Endothelial cell of umbilical vein (primary cell): ENCODE data around the gene SARS1. TPM values are rescaled to one million over a fixed set of nuclear protein-coding genes. Genes with fewer than 3 reads are reported as not detected.

Source experiments
- BruUV-seq: library from RNA; stranded (reverse); fragments of 400-500 nt; replicated peaks from 2 replicates; lab custom pipeline; 2021; lab: Mats Ljungman, UMichigan
- CTCF ChIA-PET: fragments of 300-600, 350-600 bp; sonication (Branson Sonifier 250); formaldehyde crosslinking; loops from one replicate; lab custom pipeline; 2021; ENCODE audit warnings: antibody characterized with exemption, inconsistent platforms; lab: Charles Lee
- POLR2A ChIA-PET: fragments of 300-600, 350-600 bp; sonication (Branson Sonifier 250); formaldehyde crosslinking; loops from one replicate; lab custom pipeline; 2021; ENCODE audit warnings: antibody characterized with exemption, inconsistent platforms; lab: Charles Lee
- DNase-seq: peaks from one replicate; pipeline ENCODE4 v3.0.0-alpha.2; 2011; ENCODE audit warnings: low read depth, low spot score
- FAIRE-seq: peaks from 2 replicates; lab custom pipeline; 2011; peaks lifted over from hg19 to GRCh38; lab: Jason Lieb, UNC
- H2AFZ ChIP-seq: 2 replicates; pipeline ENCODE4 v1.6.0; 2012; ENCODE audit warnings: low read depth, low read length, control low read depth, inconsistent platforms
- H3K27ac ChIP-seq: 2 replicates; pipeline ENCODE4 v1.5.1; 2011; ENCODE audit warnings: low read depth, mild to moderate bottlenecking, control low read depth, low read length, moderate library complexity; ENCODE audit not compliant: insufficient read depth
- H3K27me3 ChIP-seq, 2 experiments: 2 replicates each; pipeline versions ENCODE4 v1.6.0 to v1.6.1; 2011; ENCODE audit warnings: low read length in 2 of 2, mixed read lengths in 1 of 2; ENCODE audit not compliant: control insufficient read depth in 2 of 2, insufficient read depth in 2 of 2
- H3K36me3 ChIP-seq, 2 experiments: 2 replicates in 1 of 2; 3 replicates in 1 of 2; pipeline ENCODE4 v1.5.1; 2011; ENCODE audit warnings: low read length in 2 of 2, mild to moderate bottlenecking in 1 of 2, moderate library complexity in 1 of 2; ENCODE audit not compliant: control insufficient read depth in 2 of 2, insufficient read depth in 2 of 2; ENCODE audit errors: extremely low read depth in 1 of 2
- H3K4me1 ChIP-seq: 3 replicates; pipeline ENCODE4 v1.5.1; 2011; ENCODE audit warnings: mild to moderate bottlenecking, low read length; ENCODE audit not compliant: control insufficient read depth, insufficient read depth; ENCODE audit errors: extremely low read depth
- H3K4me2 ChIP-seq: 2 replicates; pipeline ENCODE4 v1.6.1; 2011; ENCODE audit warnings: low read length, control low read depth, mixed read lengths; ENCODE audit not compliant: insufficient read depth
- H3K4me3 ChIP-seq, 3 experiments: fragments of 200-600 bp in 1 of 3; sonication (generic), shearing (Covaris generic) in 1 of 3; replicated peaks in 1 of 3; 2 replicates each; pipeline ENCODE4 v1.5.1; 2011 to 2016; ENCODE audit warnings: control low read depth in 3 of 3, low read length in 3 of 3, mild to moderate bottlenecking in 2 of 3, inconsistent platforms in 1 of 3, low read depth in 1 of 3, moderate library complexity in 1 of 3; ENCODE audit not compliant: insufficient read depth in 1 of 3
- H3K79me2 ChIP-seq: 2 replicates; pipeline ENCODE4 v1.6.0; 2012; ENCODE audit warnings: low read length, inconsistent platforms; ENCODE audit not compliant: control insufficient read depth, insufficient read depth
- H3K9ac ChIP-seq: replicated peaks from 2 replicates; pipeline ENCODE3; 2011; ENCODE audit warnings: low read length, control low read depth; ENCODE audit not compliant: insufficient read depth; ENCODE audit errors: extremely low read depth
- H3K9me1 ChIP-seq: replicated peaks from 3 replicates; pipeline ENCODE4 v1.6.0; 2011; ENCODE audit warnings: mild to moderate bottlenecking, low read length; ENCODE audit not compliant: control insufficient read depth, insufficient read depth; ENCODE audit errors: extremely low read depth
- H3K9me3 ChIP-seq: replicated peaks from 2 replicates; pipeline ENCODE4 v1.5.1; 2012; ENCODE audit warnings: low read length, inconsistent platforms; ENCODE audit not compliant: control insufficient read depth, insufficient read depth
- H4K20me1 ChIP-seq: replicated peaks from 2 replicates; pipeline ENCODE3; 2011; ENCODE audit warnings: mild to moderate bottlenecking, low read length; ENCODE audit not compliant: control insufficient read depth, insufficient read depth; ENCODE audit errors: extremely low read depth
- GATA2 ChIP-seq: IDR thresholded peaks from 2 replicates; pipeline ENCODE4 v1.7.0; 2011; ENCODE audit warnings: low read depth, mild to moderate bottlenecking, moderate library complexity, mixed read lengths, low read length; ENCODE audit not compliant: insufficient read length, insufficient read depth
- JUN ChIP-seq: IDR thresholded peaks from 2 replicates; pipeline ENCODE4 v1.6.1; 2011; ENCODE audit warnings: borderline replicate concordance, low read depth; ENCODE audit not compliant: insufficient read length, insufficient read depth
- MAX ChIP-seq: IDR thresholded peaks from 2 replicates; pipeline ENCODE4 v1.6.1; 2011; ENCODE audit not compliant: insufficient read depth, insufficient read length
- POLR2A ChIP-seq: IDR thresholded peaks from 2 replicates; pipeline ENCODE4 v1.6.1; 2012; ENCODE audit warnings: low read depth, mild to moderate bottlenecking, control low read depth, low read length
- POLR2AphosphoS5 ChIP-seq: IDR thresholded peaks from 2 replicates; pipeline ENCODE4 v1.6.1; 2012; ENCODE audit warnings: low read depth, mild to moderate bottlenecking, control low read depth, low read length, moderate library complexity; ENCODE audit not compliant: insufficient read depth
- dilution Hi-C: fragments of 300-500 bp; cut with MboI; formaldehyde crosslinking; loops from one replicate; pipeline ENCODE4 v1.15.0; 2019; ENCODE audit warnings: low sequenced_read_pairs; ENCODE audit not compliant: extremely low pct_ligation_motif_present
- intact Hi-C: fragments of 100-400 bp; cut with micrococcal nuclease; formaldehyde crosslinking; loops from one replicate; pipeline ENCODE4 v1.10.0; 2022
- polyA plus RNA-seq, 4 experiments: library from polyadenylated mRNA; depleted of rRNA in 3 of 4; stranded (reverse) in 3 of 4; unstranded in 1 of 4; fragments of >200 nt; gene quantifications; 2 replicates each; pipeline versions ENCODE4 v1.2.1 to v1.2.3, GENCODE V29; 2011 to 2012; ENCODE audit warnings: missing spikeins in 1 of 4
- total RNA-seq: library from RNA; stranded (reverse); gene quantifications from 2 replicates; pipeline ENCODE4 v1.2.3, GENCODE V29; 2021
- TF ChIP-seq, protein P1 (sequence below), 2 donors: IDR thresholded peaks; 1 replicate in 1 of 2; 2 replicates in 1 of 2; pipeline ENCODE4 v1.5.1; 2011; ENCODE audit warnings: low read length in 2 of 2, mild to moderate bottlenecking in 2 of 2, moderate library complexity in 2 of 2, control low read depth in 1 of 2, inconsistent platforms in 1 of 2, low read depth in 1 of 2; ENCODE audit not compliant: insufficient read depth in 1 of 2; ENCODE audit errors: extremely low read depth in 1 of 2

SARS1 gene
- total and polyA plus RNA-seq, 2 donors (not counting 3 experiments of a cell fraction or from before 2014, with no cell fraction given) = 110 to 178 TPM

DNA sequence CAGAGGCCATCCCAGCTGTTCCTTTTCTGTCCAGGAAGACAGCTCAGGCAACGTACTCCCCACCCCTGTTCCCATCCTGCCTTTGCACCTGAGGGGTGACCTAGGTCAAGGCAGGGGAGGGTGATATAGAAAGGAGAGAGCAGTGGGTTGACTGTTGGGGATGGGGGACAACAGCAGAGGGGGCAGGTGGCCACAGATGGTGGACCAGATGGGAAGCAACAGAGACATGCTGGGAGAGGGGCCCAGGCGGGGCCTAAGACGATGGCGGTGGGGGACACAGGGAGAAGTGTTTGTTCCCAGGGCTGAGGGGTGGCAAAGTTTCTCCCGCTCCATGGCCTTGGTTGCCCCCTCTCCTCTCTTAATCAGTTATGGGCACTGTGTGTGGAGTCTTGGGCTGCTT lies 42.0 kb downstream of the SARS1 start:
- Histone ChIP-seq H3K4me1 (no peaks in the 10 kb centered on the region), H3K4me2 (no peak overlapping the region), H3K9ac (no peak overlapping the region), H3K79me2 (no peaks in the 10 kb centered on the region), H3K9me3 (no peaks in the 10 kb centered on the region), H3K27me3 (peaks cover 0 to 2% of the 10 kb centered on the region in 2 experiments), H3K4me3 (no peak overlapping the region), H2AFZ (no peak overlapping the region), H4K20me1 (no peaks in the 10 kb centered on the region), H3K27ac (no peak overlapping the region), H3K9me1 (no peaks in the 10 kb centered on the region), H3K36me3 (no peaks in the 10 kb centered on the region)
- no peak for FAIRE-seq
- dilution Hi-C loops (no loop called here), intact Hi-C loops (no loop called here)
- BruUV-seq = no TSS peak
- DNase-seq = no peak
- CTCF ChIA-PET = interaction anchor here (1.0 to 2.1 kb wide), 4 partner anchors 16 to 277 kb away, joined by 3 to 11 read pairs (median 4); partner anchors contain the start of gene SORT1
- POLR2A ChIA-PET = no interaction called here
- TF ChIP-seq MAX = no peak
- no peak for TF ChIP-seq GATA2
- TF ChIP-seq POLR2AphosphoS5 = no peak
- TF ChIP-seq, protein P1, sequence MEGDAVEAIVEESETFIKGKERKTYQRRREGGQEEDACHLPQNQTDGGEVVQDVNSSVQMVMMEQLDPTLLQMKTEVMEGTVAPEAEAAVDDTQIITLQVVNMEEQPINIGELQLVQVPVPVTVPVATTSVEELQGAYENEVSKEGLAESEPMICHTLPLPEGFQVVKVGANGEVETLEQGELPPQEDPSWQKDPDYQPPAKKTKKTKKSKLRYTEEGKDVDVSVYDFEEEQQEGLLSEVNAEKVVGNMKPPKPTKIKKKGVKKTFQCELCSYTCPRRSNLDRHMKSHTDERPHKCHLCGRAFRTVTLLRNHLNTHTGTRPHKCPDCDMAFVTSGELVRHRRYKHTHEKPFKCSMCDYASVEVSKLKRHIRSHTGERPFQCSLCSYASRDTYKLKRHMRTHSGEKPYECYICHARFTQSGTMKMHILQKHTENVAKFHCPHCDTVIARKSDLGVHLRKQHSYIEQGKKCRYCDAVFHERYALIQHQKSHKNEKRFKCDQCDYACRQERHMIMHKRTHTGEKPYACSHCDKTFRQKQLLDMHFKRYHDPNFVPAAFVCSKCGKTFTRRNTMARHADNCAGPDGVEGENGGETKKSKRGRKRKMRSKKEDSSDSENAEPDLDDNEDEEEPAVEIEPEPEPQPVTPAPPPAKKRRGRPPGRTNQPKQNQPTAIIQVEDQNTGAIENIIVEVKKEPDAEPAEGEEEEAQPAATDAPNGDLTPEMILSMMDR (IDR thresholded peaks at IDR 0.05; ENCODE audit: extremely low read depth in 1 of 2, insufficient read depth in 1 of 2, low read depth in 1 of 2, low read length in 2 of 2) = no peak
- no peak for TF ChIP-seq JUN
- TF ChIP-seq POLR2A = no peak
